A549 treated with AZD9567 at 1 μM for 4 hours (cell line): ENCODE data around the gene APOF. TPM values are rescaled to one million over a fixed set of nuclear protein-coding genes. Genes with fewer than 3 reads are reported as not detected.

Experiments
- total RNA-seq: library from RNA; stranded (reverse); fragments of 200-300 nt; extraction: Qiagen RNA extraction; gene quantifications from 5 replicates; pipeline ENCODE4 v1.2.3, GENCODE V29; 2022; ENCODE audit not compliant: insufficient read depth

APOF gene
- not detected in 5 replicates for total RNA-seq

GRCh38 chr12:56362130-56363059 lies at the start of gene APOF:
APOF (minus strand) TSS chr12:56362857; CDS start chr12:56362745, 112 bp downstream.

GRCh38 chr12:56359851-56360767 lies 2.5 kb downstream of the APOF start, which contains the start of gene STAT2:
STAT2 (minus strand) TSS chr12:56360107; CDS start chr12:56356571, 3,536 bp downstream.

GRCh38 chr12:56338308-56339157 lies 24.1 kb downstream of the APOF start, which contains the start of gene IL23A:
IL23A (plus strand) TSS chr12:56338884; CDS start chr12:56339045, 161 bp downstream.

GRCh38 chr12:56333679-56334489 lies 28.8 kb downstream of the APOF start, which contains the start of gene PAN2:
PAN2 (minus strand) TSS chr12:56334000; CDS start chr12:56333094, 906 bp downstream.

GRCh38 chr12:56315622-56316473 lies 46.8 kb downstream of the APOF start, which contains the start of gene CNPY2:
CNPY2 (minus strand) TSS chr12:56315988; CDS start chr12:56315217, 771 bp downstream.

Other genes starting within 250 kb of the APOF start
- 3,768 to 6,003 TPM (median 5,882 TPM) in 5 replicates for gene RPL41, start 246.2 kb downstream of the APOF start, total RNA-seq
- 2.7 to 3.5 TPM (median 3.0 TPM) in 5 replicates for gene ZC3H10, start 244.6 kb downstream of the APOF start, total RNA-seq
- gene ESYT1, start 234.6 kb downstream of the APOF start, total RNA-seq = 59.9 to 76.2 TPM (median 68.0 TPM) in 5 replicates
- gene MYL6B, start 210.3 kb downstream of the APOF start, total RNA-seq = 45.1 to 79.4 TPM (median 77.9 TPM) in 5 replicates
- gene MYL6, start 204.5 kb downstream of the APOF start, total RNA-seq = 2,096 to 2,356 TPM (median 2,204 TPM) in 5 replicates
- 27.9 to 36.9 TPM (median 34.1 TPM) in 5 replicates for gene SMARCC2, start 173.4 kb downstream of the APOF start, total RNA-seq
- 22.1 to 27.6 TPM (median 26.5 TPM) in 5 replicates for gene RNF41, start 140.9 kb downstream of the APOF start, total RNA-seq
- 41.7 to 59.8 TPM (median 56.8 TPM) in 5 replicates for gene NABP2, start 138.5 kb downstream of the APOF start, total RNA-seq
- gene SLC39A5, start 132.8 kb downstream of the APOF start, total RNA-seq = 0.09 to 0.13 TPM in 2 of 5 replicates, not detected in the others
- 35.1 to 49.3 TPM (median 47.5 TPM) in 5 replicates for gene ANKRD52, start 104.5 kb downstream of the APOF start, total RNA-seq
- 12.7 to 20.1 TPM (median 19.6 TPM) in 5 replicates for gene COQ10A, start 95.9 kb downstream of the APOF start, total RNA-seq
- gene CS, start 62.5 kb downstream of the APOF start, total RNA-seq = 137 to 190 TPM (median 152 TPM) in 5 replicates
- 98.2 to 156 TPM (median 149 TPM) in 5 replicates for gene CNPY2, start 46.9 kb downstream of the APOF start, total RNA-seq
- gene PAN2, start 28.9 kb downstream of the APOF start, total RNA-seq = 9.8 to 17.7 TPM (median 14.8 TPM) in 5 replicates
- 0.40 to 0.78 TPM (median 0.54 TPM) in 4 of 5 replicates, not detected in the other for gene IL23A, start 24.0 kb downstream of the APOF start, total RNA-seq
- gene STAT2, start 2.8 kb downstream of the APOF start, total RNA-seq = 12.5 to 16.9 TPM (median 14.6 TPM) in 5 replicates
- gene TIMELESS, start 86.6 kb upstream of the APOF start, total RNA-seq = 36.0 to 39.8 TPM (median 37.4 TPM) in 5 replicates
- 0.09 to 0.23 TPM in 2 of 5 replicates, not detected in the others for gene MIP, start 91.8 kb upstream of the APOF start, total RNA-seq
- gene SPRYD4, start 105.7 kb upstream of the APOF start, total RNA-seq = 1.4 to 1.8 TPM (median 1.7 TPM) in 5 replicates
- gene GLS2, start 125.3 kb upstream of the APOF start, total RNA-seq = 0.14 to 0.33 TPM (median 0.15 TPM) in 3 of 5 replicates, not detected in the others
- 8.0 to 12.1 TPM (median 8.8 TPM) in 5 replicates for gene RBMS2, start 159.0 kb upstream of the APOF start, total RNA-seq